Measurements from ENCODE around the gene MYADML2.

The MYADML2 gene

GRCh38 chr17:81961087-81961511 lies 14.1 kb upstream of the MYADML2 start, which contains the start of gene NOTUM:
TSS of gene NOTUM (minus strand) at chr17:81961187. CDS start at chr17:81960909, 278 bp downstream.
- 0 out of 3 replicates have a peak, but pooled peaks have one; percentile 17 for ATAC-seq
- TF ChIP-seq PATZ1 (CRISPR knock-in tag; IDR thresholded peaks at IDR 0.05; ENCODE audit: borderline replicate concordance) (no peak), TOX (CRISPR knock-in tag; IDR thresholded peaks at IDR 0.05; ENCODE audit: borderline replicate concordance) (no peak), ZNF8 (CRISPR knock-in tag; IDR thresholded peaks at IDR 0.05) (no peak), ZNF70 (CRISPR knock-in tag; IDR thresholded peaks at IDR 0.05) (no peak), TCF4 (CRISPR knock-in tag; IDR thresholded peaks at IDR 0.05; ENCODE audit: borderline replicate concordance) (no peak), BACH2 (CRISPR knock-in tag; IDR thresholded peaks at IDR 0.05; ENCODE audit: borderline replicate concordance) (no peak), ESRRG (CRISPR knock-in tag; IDR thresholded peaks at IDR 0.05) (no peak), ISL1 (CRISPR knock-in tag; IDR thresholded peaks at IDR 0.05) (no peak), ZNF565 (CRISPR knock-in tag; conservative IDR thresholded peaks at IDR 0.05; ENCODE audit: low read depth) (no peak), ZFP3 (CRISPR knock-in tag; IDR thresholded peaks at IDR 0.05) (no peak), POU6F1 (CRISPR knock-in tag; IDR thresholded peaks at IDR 0.05; ENCODE audit: borderline replicate concordance, low read depth) (no peak), OSR1 (CRISPR knock-in tag; IDR thresholded peaks at IDR 0.05) (no peak), ZC3H10 (CRISPR knock-in tag; IDR thresholded peaks at IDR 0.05) (no peak), CREB5 (CRISPR knock-in tag; IDR thresholded peaks at IDR 0.05; ENCODE audit: low read depth) (no peak), CSDC2 (CRISPR knock-in tag; IDR thresholded peaks at IDR 0.05) (no peak), RARB (CRISPR knock-in tag; IDR thresholded peaks at IDR 0.05) (no peak), GLIS3 (CRISPR knock-in tag; IDR thresholded peaks at IDR 0.05) (no peak), PPARA (CRISPR knock-in tag; IDR thresholded peaks at IDR 0.05; ENCODE audit: borderline replicate concordance) (no peak), CSRNP3 (CRISPR knock-in tag; IDR thresholded peaks at IDR 0.05) (no peak), TSHZ2 (CRISPR knock-in tag; IDR thresholded peaks at IDR 0.05) (no peak)

GRCh38 chr17:81960130-81960958 lies 13.3 kb upstream of the MYADML2 start:
- ATAC-seq = no peak
- TF ChIP-seq TOX (CRISPR knock-in tag; IDR thresholded peaks at IDR 0.05; ENCODE audit: borderline replicate concordance) (no peak), RARB (CRISPR knock-in tag; IDR thresholded peaks at IDR 0.05) (no peak), TCF4 (CRISPR knock-in tag; IDR thresholded peaks at IDR 0.05; ENCODE audit: borderline replicate concordance) (no peak), ZNF565 (CRISPR knock-in tag; conservative IDR thresholded peaks at IDR 0.05; ENCODE audit: low read depth) (no peak), ISL1 (CRISPR knock-in tag; IDR thresholded peaks at IDR 0.05) (no peak), ZFP30 (CRISPR knock-in tag; IDR thresholded peaks at IDR 0.05) (no peak), SNAI2 (CRISPR knock-in tag; IDR thresholded peaks at IDR 0.05) (no peak), ZNF70 (CRISPR knock-in tag; IDR thresholded peaks at IDR 0.05) (no peak), BACH2 (CRISPR knock-in tag; IDR thresholded peaks at IDR 0.05; ENCODE audit: borderline replicate concordance) (no peak), CREB5 (CRISPR knock-in tag; IDR thresholded peaks at IDR 0.05; ENCODE audit: low read depth) (no peak), PPARA (CRISPR knock-in tag; IDR thresholded peaks at IDR 0.05; ENCODE audit: borderline replicate concordance) (no peak), ZNF8 (CRISPR knock-in tag; IDR thresholded peaks at IDR 0.05) (no peak), OSR1 (CRISPR knock-in tag; IDR thresholded peaks at IDR 0.05) (no peak), ZFP3 (CRISPR knock-in tag; IDR thresholded peaks at IDR 0.05) (no peak)

Measured in SK-N-SH treated with all-trans-retinoic acid at 6 μM for 48 hours (cell line).